Caco-2 (cell line): ENCODE measurements around the gene LDB1. TPM values are rescaled to one million over a fixed set of nuclear protein-coding genes. Genes with fewer than 3 reads are reported as not detected.

ENCODE experiments used
- BruUV-seq: library from RNA; stranded (reverse); fragments of 400-500 nt; replicated peaks from 2 replicates; lab custom pipeline; 2021; lab: Mats Ljungman, UMichigan
- CTCF ChIA-PET: fragments of 300-600 bp; sonication (Branson Sonifier 250); formaldehyde crosslinking; loops from one replicate; lab custom pipeline; 2022; ENCODE audit warnings: antibody characterized with exemption; lab: Charles Lee
- POLR2A ChIA-PET: fragments of 300-600 bp; sonication (Branson Sonifier 250); formaldehyde crosslinking; loops from one replicate; lab custom pipeline; 2022; ENCODE audit warnings: antibody characterized with exemption; lab: Charles Lee
- DNase-seq, 2 experiments: peaks; one replicate each; pipeline versions ENCODE4 v3.0.0 to v3.0.0-alpha.2; 2020 to 2022
- H3K27me3 ChIP-seq: replicated peaks from 2 replicates; pipeline ENCODE4 v1.6.0; 2011; ENCODE audit warnings: low read length; ENCODE audit not compliant: control insufficient read depth, insufficient read depth
- H3K36me3 ChIP-seq: 2 replicates; pipeline ENCODE4 v1.5.1; 2011; ENCODE audit warnings: low read length; ENCODE audit not compliant: control insufficient read depth, insufficient read depth
- H3K4me1 ChIP-seq: fragments of 250-450 bp; sonication (Bioruptor Pico); 2 replicates; pipeline ENCODE4 v1.5.1; 2020; ENCODE audit warnings: mild to moderate bottlenecking
- H3K4me3 ChIP-seq: 2 replicates; pipeline ENCODE4 v1.5.1; 2011; ENCODE audit warnings: low read depth, mild to moderate bottlenecking, control low read depth, low read length
- H3K9me3 ChIP-seq: fragments of 250-450 bp; sonication (Bioruptor Pico); 2 replicates; pipeline ENCODE4 v1.5.1; 2020; ENCODE audit warnings: mild to moderate bottlenecking, moderate library complexity
- H3K27ac Mint-ChIP-seq: one replicate; pipeline ENCODE4 v1.8.0; 2022; ENCODE audit warnings: mixed read lengths; ENCODE audit not compliant: unreplicated experiment
- H3K27me3 Mint-ChIP-seq: one replicate; pipeline ENCODE4 v1.8.0; 2022; ENCODE audit warnings: mixed read lengths; ENCODE audit not compliant: insufficient read depth, unreplicated experiment
- H3K36me3 Mint-ChIP-seq: one replicate; pipeline ENCODE4 v1.8.0; 2022; ENCODE audit warnings: mild to moderate bottlenecking, mixed read lengths; ENCODE audit not compliant: insufficient read depth, unreplicated experiment
- H3K4me1 Mint-ChIP-seq: one replicate; pipeline ENCODE4 v1.8.0; 2022; ENCODE audit warnings: low read depth, mixed read lengths; ENCODE audit not compliant: unreplicated experiment
- H3K4me3 Mint-ChIP-seq: one replicate; pipeline ENCODE4 v1.8.0; 2022; ENCODE audit warnings: mild to moderate bottlenecking, moderate library complexity, mixed read lengths; ENCODE audit not compliant: unreplicated experiment
- H3K9me3 Mint-ChIP-seq: one replicate; pipeline ENCODE4 v1.8.0; 2022; ENCODE audit warnings: mixed read lengths; ENCODE audit not compliant: unreplicated experiment
- CTCF ChIP-seq, 2 experiments: fragments of 200-600 bp in 1 of 2; IDR thresholded peaks; 1 replicate in 1 of 2; 2 replicates in 1 of 2; pipeline versions ENCODE4 v1.5.1 to v1.8.0; 2011 to 2022; ENCODE audit warnings: antibody characterized with exemption in 1 of 2, control low read depth in 1 of 2, inconsistent platforms in 1 of 2, low read depth in 1 of 2, low read length in 1 of 2, mild to moderate bottlenecking in 1 of 2, moderate library complexity in 1 of 2; ENCODE audit not compliant: insufficient read depth in 1 of 2, severe bottlenecking in 1 of 2, unreplicated experiment in 1 of 2
- intact Hi-C: fragments of 100-400 bp; cut with micrococcal nuclease; formaldehyde crosslinking; loops from one replicate; pipeline ENCODE4 v1.10.0; 2022; ENCODE audit not compliant: unreplicated experiment
- total RNA-seq: library from RNA; stranded (reverse); gene quantifications from 2 replicates; pipeline ENCODE4 v1.2.3, GENCODE V29; 2022

LDB1 gene
- total RNA-seq, 1 experiment from 2014 or later: 52.3 TPM

DNA sequence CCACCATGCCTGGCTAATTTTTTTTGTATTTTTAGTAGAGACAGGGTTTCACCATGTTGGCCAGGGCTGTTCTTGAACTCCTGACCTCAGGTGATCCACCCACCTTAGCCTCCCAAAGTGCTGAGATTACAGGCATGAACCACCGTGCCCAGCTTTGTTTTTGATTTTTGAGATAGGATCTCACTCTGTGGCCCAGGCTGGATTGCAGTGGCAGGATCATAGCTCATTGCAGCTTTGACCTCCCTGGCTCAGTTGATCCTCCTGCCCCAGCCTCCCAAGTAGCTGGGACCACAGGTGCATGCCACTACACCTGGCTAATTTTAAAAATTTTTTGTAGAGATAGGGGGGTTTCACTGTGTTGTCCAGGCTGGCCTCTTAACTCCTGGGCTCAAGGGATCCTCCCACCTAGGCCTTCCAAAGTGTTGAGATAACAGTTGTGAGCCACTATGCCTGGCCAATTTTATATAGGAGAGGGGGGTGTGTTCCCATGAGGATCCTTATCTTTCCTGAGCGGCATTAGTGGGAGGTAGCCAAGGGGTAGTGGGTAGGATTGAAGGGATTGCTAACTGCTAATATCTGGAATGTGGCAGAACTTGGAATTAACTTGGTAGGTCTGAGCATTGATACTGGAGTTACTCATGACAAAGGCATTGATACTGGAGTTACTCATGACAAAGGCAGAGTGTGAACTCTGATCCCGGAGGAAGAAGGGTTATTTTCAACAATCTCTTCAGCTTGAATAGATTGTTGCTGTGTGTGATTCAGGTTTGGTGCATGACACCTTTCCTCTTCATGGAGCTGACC lies 31.0 kb upstream of the LDB1 start:
- no peak for TF ChIP-seq CTCF (IDR thresholded peaks at IDR 0.05; ENCODE audit: insufficient read depth in 1 of 2, low read depth in 1 of 2, low read length in 1 of 2, severe bottlenecking in 1 of 2, unreplicated experiment in 1 of 2)
- Histone ChIP-seq H3K4me1 (peaks cover 26% of the 10 kb centered on the region), H3K4me3 (peak overlapping the region; percentile 41), H3K9me3 (no peaks in the 10 kb centered on the region), H3K36me3 (peaks cover 11% of the 10 kb centered on the region), H3K27me3 (no peaks in the 10 kb centered on the region)
- peak overlapping the region; percentile 99 for H3K27ac Mint-ChIP-seq
- peak overlapping the region; percentile 91 for H3K4me3 Mint-ChIP-seq
- H3K27me3 Mint-ChIP-seq: no peaks in the 10 kb centered on the region
- H3K4me1 Mint-ChIP-seq: peaks cover 33% of the 10 kb centered on the region
- H3K36me3 Mint-ChIP-seq: peaks cover 97% of the 10 kb centered on the region
- H3K9me3 Mint-ChIP-seq: no peaks in the 10 kb centered on the region
- CTCF ChIA-PET: interaction anchor here (0.5 to 1.4 kb wide), 5 partner anchors 18 to 351 kb away, joined by 3 to 7 read pairs (median 3); partner anchors contain the start of gene ACTR1A
- peak; percentile 39 to 48 for DNase-seq
- intact Hi-C loops: loop anchor here (5.0 kb wide), 1 partner anchor 96 kb away; the partner anchor contains the start of gene GBF1
- POLR2A ChIA-PET: interaction anchor here (0.6 to 1.6 kb wide), 6 partner anchors 9 to 94 kb away, joined by 4 to 7 read pairs (median 5); partner anchors contain the start of gene GBF1
- BruUV-seq: TSS peak; percentile 98

DNA sequence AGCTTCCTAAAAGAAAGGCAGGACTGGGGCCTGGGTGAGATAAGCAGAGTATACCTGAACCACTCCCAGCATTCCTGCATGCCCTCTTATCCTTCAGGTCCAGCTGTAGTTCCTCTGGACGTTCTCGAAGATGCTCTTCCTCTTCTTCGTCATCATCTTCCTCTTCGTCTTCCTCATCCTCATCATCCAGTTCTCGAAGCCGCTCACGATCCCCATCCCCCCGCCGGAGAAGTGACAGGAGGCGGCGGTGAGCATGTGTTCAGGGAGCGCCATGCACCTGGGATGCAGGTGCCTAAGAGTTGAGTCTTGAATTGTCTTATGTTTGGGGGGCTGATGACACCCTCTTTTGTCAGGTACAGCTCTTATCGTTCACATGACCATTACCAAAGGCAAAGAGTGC lies 28.1 kb upstream of the LDB1 start:
- H3K36me3 ChIP-seq: peaks cover 13% of the 10 kb centered on the region
- no peaks in the 10 kb centered on the region for H3K9me3 Mint-ChIP-seq
- H3K36me3 Mint-ChIP-seq: peaks cover 95% of the 10 kb centered on the region

DNA sequence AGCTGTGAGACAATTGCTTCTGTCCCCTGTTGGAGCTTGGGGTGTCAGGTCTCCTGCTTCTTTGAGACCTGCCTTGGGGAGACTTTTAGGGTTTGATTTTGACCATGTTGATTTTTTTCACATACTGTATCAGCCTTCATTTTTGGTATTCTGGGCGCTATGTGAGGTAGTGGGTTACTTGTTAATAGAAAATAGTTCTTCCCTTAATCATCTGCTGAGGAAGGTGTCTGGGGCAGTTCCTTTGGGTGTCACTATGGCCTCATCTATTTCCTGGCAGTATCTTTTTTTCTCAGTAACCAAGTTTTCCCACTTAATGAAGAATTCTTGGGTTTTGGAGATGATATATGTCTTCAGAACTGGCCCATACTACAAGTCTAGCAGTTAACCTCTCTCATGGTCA lies 27.4 kb upstream of the LDB1 start:
- ChIA-PET CTCF (no interaction called here), POLR2A (no interaction called here)
- TF ChIP-seq CTCF (IDR thresholded peaks at IDR 0.05; ENCODE audit: insufficient read depth in 1 of 2, low read depth in 1 of 2, low read length in 1 of 2, severe bottlenecking in 1 of 2, unreplicated experiment in 1 of 2): no peak
- no peak for DNase-seq
- H3K36me3 ChIP-seq: peaks cover 15% of the 10 kb centered on the region
- H3K9me3 ChIP-seq: no peaks in the 10 kb centered on the region
- no peak overlapping the region for H3K4me3 Mint-ChIP-seq
- no peak overlapping the region for H3K4me3 ChIP-seq
- no peaks in the 10 kb centered on the region for H3K27me3 Mint-ChIP-seq
- no peaks in the 10 kb centered on the region for H3K27me3 ChIP-seq
- H3K4me1 ChIP-seq: peaks cover 26% of the 10 kb centered on the region
- peaks cover 95% of the 10 kb centered on the region for H3K36me3 Mint-ChIP-seq
- intact Hi-C loops: no loop called here
- peaks cover 33% of the 10 kb centered on the region for H3K4me1 Mint-ChIP-seq
- no peaks in the 10 kb centered on the region for H3K9me3 Mint-ChIP-seq
- BruUV-seq: no TSS peak
- no peak overlapping the region for H3K27ac Mint-ChIP-seq

More for the DNA sequence above, 28.1 kb upstream of the LDB1 start:
- TF ChIP-seq CTCF (IDR thresholded peaks at IDR 0.05; ENCODE audit: insufficient read depth in 1 of 2, low read depth in 1 of 2, low read length in 1 of 2, severe bottlenecking in 1 of 2, unreplicated experiment in 1 of 2): no peak
- no peak for DNase-seq
- Mint-ChIP-seq H3K27me3 (no peaks in the 10 kb centered on the region), H3K4me3 (no peak overlapping the region), H3K27ac (no peak overlapping the region), H3K4me1 (peaks cover 37% of the 10 kb centered on the region)
- CTCF ChIA-PET: no interaction called here
- POLR2A ChIA-PET: no interaction called here
- no peaks in the 10 kb centered on the region for H3K9me3 ChIP-seq
- H3K27me3 ChIP-seq: no peaks in the 10 kb centered on the region
- intact Hi-C loops: no loop called here
- BruUV-seq: no TSS peak
- H3K4me1 ChIP-seq: peaks cover 26% of the 10 kb centered on the region
- H3K4me3 ChIP-seq: no peak overlapping the region
